HepG2 (cell line): ENCODE measurements around the gene TOMM40L. TPM values are rescaled to one million over a fixed set of nuclear protein-coding genes. Genes with fewer than 3 reads are reported as not detected.

ENCODE experiments used
- ESRRA ChIP-seq: sonication (generic); formaldehyde crosslinking; IDR thresholded peaks from 2 replicates; pipeline ENCODE4 v1.5.1; 2020; ENCODE audit warnings: mild to moderate bottlenecking, low read depth, missing genetic modification reagents
- FOXJ3 ChIP-seq: sonication (generic); formaldehyde crosslinking; IDR thresholded peaks from 2 replicates; pipeline ENCODE4 v1.4.0; 2020; ENCODE audit warnings: missing genetic modification reagents, mild to moderate bottlenecking, borderline replicate concordance
- FOXK2 ChIP-seq: fragments of 450-650 bp; IDR thresholded peaks from 2 replicates; pipeline ENCODE4 v1.6.1; 2016
- GABPB1 ChIP-seq: IDR thresholded peaks from 2 replicates; pipeline ENCODE4 v1.6.1; 2016; ENCODE audit warnings: mild to moderate bottlenecking, missing genetic modification reagents, moderate library complexity, missing compliant biosample characterization
- KLF16 ChIP-seq, 2 experiments: sonication (generic) in 1 of 2; formaldehyde crosslinking in 1 of 2; IDR thresholded peaks; 2 replicates each; pipeline versions ENCODE4 v1.6.1 to v1.8.0; 2016 to 2023; ENCODE audit warnings: missing genetic modification reagents in 2 of 2, missing compliant biosample characterization in 1 of 2
- MTERF4 ChIP-seq: sonication (generic); formaldehyde crosslinking; IDR thresholded peaks from 2 replicates; pipeline ENCODE4 v1.8.0; 2023; ENCODE audit warnings: mild to moderate bottlenecking, missing genetic modification reagents
- NR2C2 ChIP-seq: sonication (generic); formaldehyde crosslinking; IDR thresholded peaks from 2 replicates; pipeline ENCODE4 v1.4.0; 2020; ENCODE audit warnings: missing genetic modification reagents, mild to moderate bottlenecking, moderate library complexity, borderline replicate concordance
- PCBP1 ChIP-seq: fragments of 200-400 bp; formaldehyde crosslinking; IDR thresholded peaks from 2 replicates; pipeline ENCODE4 v1.6.1; 2017; ENCODE audit warnings: mild to moderate bottlenecking, low read depth, low read length, borderline replicate concordance
- POLR2AphosphoS5 ChIP-seq: IDR thresholded peaks from 2 replicates; pipeline ENCODE4 v1.6.1; 2012; ENCODE audit warnings: low read depth, low read length
- POLR2G ChIP-seq: fragments of 200-400 bp; formaldehyde crosslinking; IDR thresholded peaks from 2 replicates; pipeline ENCODE4 v1.6.1; 2018; ENCODE audit warnings: mild to moderate bottlenecking, low read depth, low read length, moderate library complexity
- RBM39 ChIP-seq: fragments of 200-400 bp; formaldehyde crosslinking; IDR thresholded peaks from one replicate; pipeline ENCODE4 v1.6.1; 2018; ENCODE audit warnings: antibody characterized with exemption, mild to moderate bottlenecking, low read depth, low read length; ENCODE audit not compliant: poor library complexity, severe bottlenecking
- SAP130 ChIP-seq: IDR thresholded peaks from 2 replicates; pipeline ENCODE4 v1.6.1; 2016; ENCODE audit warnings: low read depth
- SIN3A ChIP-seq: IDR thresholded peaks from 2 replicates; pipeline ENCODE4 v1.6.1; 2011; ENCODE audit warnings: low read depth, mild to moderate bottlenecking, control low read depth, low read length, borderline replicate concordance
- SMAD9 ChIP-seq: sonication (generic); formaldehyde crosslinking; IDR thresholded peaks from 2 replicates; pipeline ENCODE4 v1.5.1; 2020; ENCODE audit warnings: mild to moderate bottlenecking, missing genetic modification reagents
- ZKSCAN5 ChIP-seq: sonication (generic); formaldehyde crosslinking; IDR thresholded peaks from 2 replicates; pipeline ENCODE4 v1.5.1; 2020; ENCODE audit warnings: mild to moderate bottlenecking, missing genetic modification reagents
- ZNF879 ChIP-seq: sonication (generic); formaldehyde crosslinking; IDR thresholded peaks from 2 replicates; pipeline ENCODE4 v1.8.1; 2023; ENCODE audit warnings: missing genetic modification reagents
- polyA plus RNA-seq, 8 experiments: library from polyadenylated mRNA; depleted of rRNA in 3 of 8; stranded (reverse) in 7 of 8; unstranded in 1 of 8; fragments of >200 nt; fragmentation: Illumina TruSeq in 4 of 8; extraction: Trizol in 4 of 8; gene quantifications; 2 replicates each; pipeline versions ENCODE4 v1.2.1 to v1.2.3, GENCODE V29; 2011 to 2016; ENCODE audit warnings: low read depth in 4 of 8, missing spikeins in 1 of 8, mixed read lengths in 1 of 8; ENCODE audit not compliant: insufficient read depth in 1 of 8
- total RNA-seq, 5 experiments: library from RNA; depleted of rRNA; stranded (reverse); fragments of >200 nt; fragmentation: Illumina TruSeq; extraction: Trizol; gene quantifications; 2 replicates each; pipeline ENCODE4 v1.2.3, GENCODE V29; 2016; ENCODE audit warnings: low read depth in 1 of 5
- TF ChIP-seq, protein P1 (sequence below): sonication (generic); formaldehyde crosslinking; IDR thresholded peaks from 2 replicates; pipeline ENCODE4 v1.4.0; 2020; ENCODE audit warnings: missing genetic modification reagents, borderline replicate concordance
- TF ChIP-seq, protein P2 (sequence below): sonication (generic); formaldehyde crosslinking; IDR thresholded peaks from 2 replicates; pipeline ENCODE4 v1.4.0; 2020; ENCODE audit warnings: low read depth, missing genetic modification reagents
- TF ChIP-seq, protein P3 (sequence below): sonication (generic); formaldehyde crosslinking; IDR thresholded peaks from 2 replicates; pipeline ENCODE4 v1.4.0; 2020; ENCODE audit warnings: missing genetic modification reagents

TOMM40L gene
- total and polyA plus RNA-seq, 2 of the 13 experiments (the other 11 are each of a cell fraction or from before 2014, with no cell fraction given): 14.1 to 26.2 TPM

DNA sequence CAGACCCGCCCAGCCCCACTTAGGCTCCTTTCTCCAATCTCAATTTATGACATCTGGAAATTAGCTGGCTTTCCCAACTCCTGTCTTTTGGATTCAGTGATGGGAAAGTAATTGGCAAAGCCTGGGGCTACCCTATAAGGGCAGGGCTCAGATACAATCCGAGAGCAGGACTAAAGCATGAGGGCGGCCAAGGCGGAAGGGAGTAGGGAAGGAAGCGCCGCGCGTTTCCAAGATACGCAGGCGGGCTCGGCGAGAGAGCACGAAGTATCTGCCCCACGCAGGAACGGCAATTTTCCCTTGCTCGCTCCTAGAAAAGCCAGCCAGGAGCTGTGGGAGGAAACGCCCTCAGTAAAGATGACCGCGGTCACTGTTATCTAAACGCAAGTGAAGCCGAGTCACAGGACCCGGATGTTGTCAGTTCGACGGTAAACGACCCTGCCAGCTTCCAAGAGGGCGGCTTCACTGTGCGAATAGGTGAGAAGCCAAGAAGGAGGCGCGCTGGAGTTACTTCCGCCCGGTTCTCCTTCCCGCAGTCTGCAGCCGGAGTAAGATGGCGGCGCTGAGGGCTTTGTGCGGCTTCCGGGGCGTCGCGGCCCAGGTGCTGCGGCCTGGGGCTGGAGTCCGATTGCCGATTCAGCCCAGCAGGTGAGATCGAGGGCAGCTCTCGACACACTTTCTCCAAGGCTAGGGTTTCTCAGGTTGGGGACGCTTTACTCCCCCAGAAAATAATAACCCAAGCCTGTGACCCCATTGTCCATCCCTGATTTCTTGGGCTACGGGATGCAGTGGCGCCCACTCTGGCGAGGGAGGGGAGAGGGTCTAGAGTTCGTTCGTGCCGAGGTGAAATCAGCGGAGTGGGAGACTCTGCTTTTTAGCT, 23.8 kb upstream of the TOMM40L start, which contains the start of gene NDUFS2 (continued):
- TF ChIP-seq, protein P1, sequence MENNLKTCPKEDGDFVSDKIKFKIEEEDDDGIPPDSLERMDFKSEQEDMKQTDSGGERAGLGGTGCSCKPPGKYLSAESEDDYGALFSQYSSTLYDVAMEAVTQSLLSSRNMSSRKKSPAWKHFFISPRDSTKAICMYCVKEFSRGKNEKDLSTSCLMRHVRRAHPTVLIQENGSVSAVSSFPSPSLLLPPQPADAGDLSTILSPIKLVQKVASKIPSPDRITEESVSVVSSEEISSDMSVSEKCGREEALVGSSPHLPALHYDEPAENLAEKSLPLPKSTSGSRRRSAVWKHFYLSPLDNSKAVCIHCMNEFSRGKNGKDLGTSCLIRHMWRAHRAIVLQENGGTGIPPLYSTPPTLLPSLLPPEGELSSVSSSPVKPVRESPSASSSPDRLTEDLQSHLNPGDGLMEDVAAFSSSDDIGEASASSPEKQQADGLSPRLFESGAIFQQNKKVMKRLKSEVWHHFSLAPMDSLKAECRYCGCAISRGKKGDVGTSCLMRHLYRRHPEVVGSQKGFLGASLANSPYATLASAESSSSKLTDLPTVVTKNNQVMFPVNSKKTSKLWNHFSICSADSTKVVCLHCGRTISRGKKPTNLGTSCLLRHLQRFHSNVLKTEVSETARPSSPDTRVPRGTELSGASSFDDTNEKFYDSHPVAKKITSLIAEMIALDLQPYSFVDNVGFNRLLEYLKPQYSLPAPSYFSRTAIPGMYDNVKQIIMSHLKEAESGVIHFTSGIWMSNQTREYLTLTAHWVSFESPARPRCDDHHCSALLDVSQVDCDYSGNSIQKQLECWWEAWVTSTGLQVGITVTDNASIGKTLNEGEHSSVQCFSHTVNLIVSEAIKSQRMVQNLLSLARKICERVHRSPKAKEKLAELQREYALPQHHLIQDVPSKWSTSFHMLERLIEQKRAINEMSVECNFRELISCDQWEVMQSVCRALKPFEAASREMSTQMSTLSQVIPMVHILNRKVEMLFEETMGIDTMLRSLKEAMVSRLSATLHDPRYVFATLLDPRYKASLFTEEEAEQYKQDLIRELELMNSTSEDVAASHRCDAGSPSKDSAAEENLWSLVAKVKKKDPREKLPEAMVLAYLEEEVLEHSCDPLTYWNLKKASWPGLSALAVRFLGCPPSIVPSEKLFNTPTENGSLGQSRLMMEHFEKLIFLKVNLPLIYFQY (CRISPR knock-in tag): peak; percentile 64
- TF ChIP-seq NR2C2 (peak; percentile 98), ZNF879 (peak; percentile 70; the same call in 1 of the 2 replicates), GABPB1 (peak; percentile 98), FOXK2 (peak; percentile 32; the same call in 1 of the 2 replicates), ZKSCAN5 (CRISPR knock-in tag) (0 out of 2 replicates have a peak, but pooled peaks have one; percentile 23), SAP130 (CRISPR knock-in tag) (peak; percentile 90), PCBP1 (no peak), KLF16 (CRISPR knock-in tag; IDR thresholded peaks at IDR 0.05) (peak in 1 of 2 experiments; percentile 87; a peak in 2 of 4 replicates), SMAD9 (CRISPR knock-in tag) (no peak), RBM39 (peak; percentile 35), SIN3A (no peak), FOXJ3 (CRISPR knock-in tag) (0 out of 2 replicates have a peak, but pooled peaks have one; percentile 19), POLR2AphosphoS5 (peak; percentile 81), ESRRA (CRISPR knock-in tag) (peak; percentile 61; the same call in 1 of the 2 replicates), POLR2G (peak; percentile 93), MTERF4 (CRISPR knock-in tag) (peak; percentile 71)
- TF ChIP-seq, protein P2, sequence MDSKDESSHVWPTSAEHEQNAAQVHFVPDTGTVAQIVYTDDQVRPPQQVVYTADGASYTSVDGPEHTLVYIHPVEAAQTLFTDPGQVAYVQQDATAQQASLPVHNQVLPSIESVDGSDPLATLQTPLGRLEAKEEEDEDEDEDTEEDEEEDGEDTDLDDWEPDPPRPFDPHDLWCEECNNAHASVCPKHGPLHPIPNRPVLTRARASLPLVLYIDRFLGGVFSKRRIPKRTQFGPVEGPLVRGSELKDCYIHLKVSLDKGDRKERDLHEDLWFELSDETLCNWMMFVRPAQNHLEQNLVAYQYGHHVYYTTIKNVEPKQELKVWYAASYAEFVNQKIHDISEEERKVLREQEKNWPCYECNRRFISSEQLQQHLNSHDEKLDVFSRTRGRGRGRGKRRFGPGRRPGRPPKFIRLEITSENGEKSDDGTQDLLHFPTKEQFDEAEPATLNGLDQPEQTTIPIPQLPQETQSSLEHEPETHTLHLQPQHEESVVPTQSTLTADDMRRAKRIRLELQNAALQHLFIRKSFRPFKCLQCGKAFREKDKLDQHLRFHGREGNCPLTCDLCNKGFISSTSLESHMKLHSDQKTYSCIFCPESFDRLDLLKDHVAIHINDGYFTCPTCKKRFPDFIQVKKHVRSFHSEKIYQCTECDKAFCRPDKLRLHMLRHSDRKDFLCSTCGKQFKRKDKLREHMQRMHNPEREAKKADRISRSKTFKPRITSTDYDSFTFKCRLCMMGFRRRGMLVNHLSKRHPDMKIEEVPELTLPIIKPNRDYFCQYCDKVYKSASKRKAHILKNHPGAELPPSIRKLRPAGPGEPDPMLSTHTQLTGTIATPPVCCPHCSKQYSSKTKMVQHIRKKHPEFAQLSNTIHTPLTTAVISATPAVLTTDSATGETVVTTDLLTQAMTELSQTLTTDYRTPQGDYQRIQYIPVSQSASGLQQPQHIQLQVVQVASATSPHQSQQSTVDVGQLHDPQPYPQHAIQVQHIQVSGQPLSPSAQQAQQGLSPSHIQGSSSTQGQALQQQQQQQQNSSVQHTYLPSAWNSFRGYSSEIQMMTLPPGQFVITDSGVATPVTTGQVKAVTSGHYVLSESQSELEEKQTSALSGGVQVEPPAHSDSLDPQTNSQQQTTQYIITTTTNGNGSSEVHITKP: no peak
- TF ChIP-seq, protein P3, sequence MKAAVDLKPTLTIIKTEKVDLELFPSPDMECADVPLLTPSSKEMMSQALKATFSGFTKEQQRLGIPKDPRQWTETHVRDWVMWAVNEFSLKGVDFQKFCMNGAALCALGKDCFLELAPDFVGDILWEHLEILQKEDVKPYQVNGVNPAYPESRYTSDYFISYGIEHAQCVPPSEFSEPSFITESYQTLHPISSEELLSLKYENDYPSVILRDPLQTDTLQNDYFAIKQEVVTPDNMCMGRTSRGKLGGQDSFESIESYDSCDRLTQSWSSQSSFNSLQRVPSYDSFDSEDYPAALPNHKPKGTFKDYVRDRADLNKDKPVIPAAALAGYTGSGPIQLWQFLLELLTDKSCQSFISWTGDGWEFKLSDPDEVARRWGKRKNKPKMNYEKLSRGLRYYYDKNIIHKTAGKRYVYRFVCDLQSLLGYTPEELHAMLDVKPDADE (CRISPR knock-in tag): 0 out of 2 replicates have a peak, but pooled peaks have one; percentile 12
